GM23248 (cell line): ENCODE results near the gene CSNK1G1. TPM values are rescaled to one million over a fixed set of nuclear protein-coding genes. Genes with fewer than 3 reads are reported as not detected.

Source experiments
- DNase-seq: peaks from one replicate; pipeline ENCODE4 v3.0.0-alpha.2; 2015
- H2AFZ ChIP-seq: fragments of 200-600 bp; sonication (generic); 2 replicates; pipeline ENCODE4 v1.6.1; 2016; ENCODE audit warnings: antibody characterized with exemption
- H3F3A ChIP-seq: fragments of 200-600 bp; sonication (generic); 2 replicates; pipeline ENCODE4 v1.6.1; 2016; ENCODE audit warnings: mild to moderate bottlenecking, antibody characterized with exemption, mixed run types; ENCODE audit not compliant: insufficient read depth
- H3K27ac ChIP-seq: fragments of 200-600 bp; sonication (generic); 2 replicates; pipeline ENCODE4 v1.5.1; 2016; ENCODE audit warnings: mild to moderate bottlenecking
- H3K27me3 ChIP-seq: fragments of 200-600 bp; sonication (generic); replicated peaks from 2 replicates; pipeline ENCODE4 v1.6.1; 2016; ENCODE audit warnings: mild to moderate bottlenecking; ENCODE audit not compliant: insufficient read depth
- H3K36me3 ChIP-seq: fragments of 200-600 bp; sonication (generic); 2 replicates; pipeline ENCODE4 v1.6.1; 2016; ENCODE audit warnings: low read depth, mild to moderate bottlenecking
- H3K4me1 ChIP-seq: fragments of 200-600 bp; sonication (generic); 2 replicates; pipeline ENCODE4 v1.6.1; 2016; ENCODE audit warnings: mild to moderate bottlenecking; ENCODE audit not compliant: insufficient read depth
- H3K4me2 ChIP-seq: fragments of 200-600 bp; sonication (generic); one replicate; pipeline ENCODE4 v1.6.1; 2016; ENCODE audit warnings: mild to moderate bottlenecking; ENCODE audit not compliant: unreplicated experiment
- H3K4me3 ChIP-seq: fragments of 200-600 bp; sonication (generic); 2 replicates; pipeline ENCODE4 v1.5.1; 2016; ENCODE audit warnings: mild to moderate bottlenecking
- H3K79me2 ChIP-seq: fragments of 200-600 bp; sonication (generic); 2 replicates; pipeline ENCODE4 v1.6.1; 2016; ENCODE audit warnings: mild to moderate bottlenecking; ENCODE audit not compliant: insufficient read depth
- H3K9ac ChIP-seq: fragments of 200-600 bp; sonication (generic); 2 replicates; pipeline ENCODE4 v1.6.1; 2016; ENCODE audit warnings: mild to moderate bottlenecking
- H3K9me2 ChIP-seq: fragments of 200-600 bp; sonication (generic); 2 replicates; pipeline ENCODE4 v1.6.1; 2016; ENCODE audit warnings: mixed run types, mild to moderate bottlenecking, moderate library complexity; ENCODE audit not compliant: insufficient read depth
- H3K9me3 ChIP-seq: fragments of 200-600 bp; sonication (generic); one replicate; pipeline ENCODE4 v1.6.1; 2017; ENCODE audit warnings: low read depth
- H4K20me1 ChIP-seq: fragments of 200-600 bp; sonication (generic); 2 replicates; pipeline ENCODE4 v1.6.0; 2016; ENCODE audit not compliant: insufficient read depth
- EZH2 ChIP-seq: fragments of 200-600 bp; sonication (generic); IDR thresholded peaks from 2 replicates; pipeline ENCODE4 v1.6.1; 2018; ENCODE audit warnings: antibody characterized with exemption, mild to moderate bottlenecking; ENCODE audit not compliant: insufficient read depth, poor library complexity, severe bottlenecking
- EZH2phosphoT487 ChIP-seq: fragments of 200-600 bp; sonication (generic); IDR thresholded peaks from 2 replicates; pipeline ENCODE4 v1.6.1; 2018; ENCODE audit warnings: antibody characterized with exemption, moderate library complexity, mild to moderate bottlenecking, low read depth; ENCODE audit not compliant: insufficient read depth
- WGBS, 2 experiments: methylation state at CpG; one replicate each; pipeline ENCODE4 v1.1.6; 2015 to 2017; ENCODE audit warnings: low lambda C conversion rate in 2 of 2, low coverage in 1 of 2; ENCODE audit errors: missing lambda C conversion rate in 2 of 2; 5-methylcytosine and 5-hydroxymethylcytosine counted together
- in situ Hi-C: fragments of 300-500 bp; cut with MboI; formaldehyde crosslinking; loops from 2 replicates; pipeline ENCODE4 v1.15.0; 2020
- polyA plus RNA-seq: library from polyadenylated mRNA; unstranded; fragments of >200 nt; fragmentation: Nextera tagmentation; extraction: Ambion mirVana; gene quantifications from 2 replicates; pipeline ENCODE4 v1.2.1, GENCODE V29; 2016
- total RNA-seq: library from RNA; depleted of rRNA; stranded (reverse); fragments of >200 nt; shearing (Covaris generic); gene quantifications from 2 replicates; pipeline ENCODE4 v1.2.3, GENCODE V29; 2014

Gene CSNK1G1
- total and polyA plus RNA-seq, 2 experiments from 2014 or later = 14.8 to 17.1 TPM

DNA sequence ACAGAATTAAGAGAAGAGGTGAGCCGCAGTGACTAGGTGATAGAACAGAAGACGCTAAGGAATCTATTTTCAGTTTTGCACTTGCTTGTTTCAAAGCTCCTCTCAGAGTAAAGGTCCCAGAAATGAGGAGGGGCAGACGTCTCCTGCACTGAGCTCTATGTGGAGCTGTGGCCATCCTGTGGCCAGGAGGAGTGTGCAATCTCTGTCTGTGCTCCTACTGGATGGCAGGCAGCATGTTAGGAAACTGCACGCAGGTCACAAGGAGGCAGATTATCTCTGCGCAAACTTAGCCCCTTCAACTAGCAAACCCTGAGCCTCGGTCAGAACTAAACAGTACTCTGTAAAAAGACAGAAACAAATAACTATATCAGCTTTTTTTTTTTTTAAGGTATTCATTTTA, 162.0 kb downstream of the CSNK1G1 start:
- H3K9me3 ChIP-seq = no peaks in the 10 kb centered on the region
- no peak overlapping the region for H3K27ac ChIP-seq
- no peak overlapping the region for H2AFZ ChIP-seq
- no peak for DNase-seq
- H3K4me2 ChIP-seq = no peak overlapping the region
- H3F3A ChIP-seq = peaks cover 12% of the 10 kb centered on the region
- no peak overlapping the region for H3K4me3 ChIP-seq
- peaks cover 9% of the 10 kb centered on the region; the same call in 1 of the 2 replicates for H3K36me3 ChIP-seq
- H3K27me3 ChIP-seq = no peaks in the 10 kb centered on the region
- H3K4me1 ChIP-seq = peaks cover 8% of the 10 kb centered on the region
- WGBS, 2 experiments = 97 to 100% methylated on average over 6 of the region's 6 CpGs
- no peaks in the 10 kb centered on the region for H4K20me1 ChIP-seq
- no peak overlapping the region for H3K9ac ChIP-seq
- H3K9me2 ChIP-seq = no peaks in the 10 kb centered on the region
- in situ Hi-C loops = no loop called here
- no peak for TF ChIP-seq EZH2
- no peak for TF ChIP-seq EZH2phosphoT487
- no peaks in the 10 kb centered on the region for H3K79me2 ChIP-seq

DNA sequence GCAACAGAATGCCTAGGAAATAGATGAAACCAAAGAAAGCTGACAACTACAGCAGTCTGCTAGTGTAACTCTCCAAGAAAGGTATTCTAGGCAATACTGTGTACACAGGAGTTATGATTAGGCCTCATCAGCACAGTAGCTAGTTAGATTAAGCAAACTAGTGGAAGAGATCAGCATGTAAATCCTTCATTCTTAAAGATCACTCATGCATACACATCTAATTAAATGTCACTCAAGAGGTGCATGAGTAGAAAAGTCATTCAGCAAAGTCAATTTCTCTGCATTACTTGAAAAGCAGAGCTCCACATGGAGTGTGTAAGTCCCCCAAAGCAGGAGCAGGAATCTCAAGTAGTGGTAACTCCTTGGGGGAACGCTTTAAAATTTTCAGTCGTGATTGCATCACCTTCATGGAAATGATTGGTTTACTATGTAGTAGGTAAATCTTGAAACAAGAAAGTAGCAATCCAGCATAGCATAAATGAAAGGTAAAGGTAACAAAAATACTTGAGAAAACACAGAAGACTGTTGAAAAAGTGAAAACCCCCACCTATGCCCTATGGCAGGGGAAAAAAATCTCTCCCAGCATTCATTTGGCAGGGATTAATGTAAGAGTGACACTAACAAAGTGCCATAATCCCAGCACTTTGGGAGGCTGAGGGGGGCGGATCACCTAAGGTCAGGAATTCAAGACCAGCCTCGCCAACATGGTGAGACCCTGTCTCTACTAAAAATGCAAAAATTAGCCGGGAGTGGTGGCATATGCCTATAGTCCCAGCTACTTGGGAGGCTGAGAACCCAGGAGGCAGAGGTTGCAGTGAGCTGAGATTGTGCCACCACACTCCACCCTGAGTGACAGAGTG, 163.8 kb downstream of the CSNK1G1 start:
- Histone ChIP-seq H4K20me1 (no peaks in the 10 kb centered on the region), H3F3A (peaks cover 12% of the 10 kb centered on the region; the same call in 1 of the 2 replicates), H3K4me2 (no peak overlapping the region), H3K4me1 (peaks cover 1% of the 10 kb centered on the region), H3K4me3 (no peak overlapping the region), H3K36me3 (peaks cover 9% of the 10 kb centered on the region; the same call in 1 of the 2 replicates), H3K9me2 (no peaks in the 10 kb centered on the region), H3K9me3 (no peaks in the 10 kb centered on the region), H3K79me2 (no peaks in the 10 kb centered on the region), H2AFZ (no peak overlapping the region), H3K27ac (no peak overlapping the region), H3K27me3 (no peaks in the 10 kb centered on the region), H3K9ac (no peak overlapping the region)
- WGBS, 2 experiments = 91 to 96% methylated on average over 5 of the region's 5 CpGs
- no peak for TF ChIP-seq EZH2
- no peak for TF ChIP-seq EZH2phosphoT487
- DNase-seq = no peak
- in situ Hi-C loops = no loop called here

DNA sequence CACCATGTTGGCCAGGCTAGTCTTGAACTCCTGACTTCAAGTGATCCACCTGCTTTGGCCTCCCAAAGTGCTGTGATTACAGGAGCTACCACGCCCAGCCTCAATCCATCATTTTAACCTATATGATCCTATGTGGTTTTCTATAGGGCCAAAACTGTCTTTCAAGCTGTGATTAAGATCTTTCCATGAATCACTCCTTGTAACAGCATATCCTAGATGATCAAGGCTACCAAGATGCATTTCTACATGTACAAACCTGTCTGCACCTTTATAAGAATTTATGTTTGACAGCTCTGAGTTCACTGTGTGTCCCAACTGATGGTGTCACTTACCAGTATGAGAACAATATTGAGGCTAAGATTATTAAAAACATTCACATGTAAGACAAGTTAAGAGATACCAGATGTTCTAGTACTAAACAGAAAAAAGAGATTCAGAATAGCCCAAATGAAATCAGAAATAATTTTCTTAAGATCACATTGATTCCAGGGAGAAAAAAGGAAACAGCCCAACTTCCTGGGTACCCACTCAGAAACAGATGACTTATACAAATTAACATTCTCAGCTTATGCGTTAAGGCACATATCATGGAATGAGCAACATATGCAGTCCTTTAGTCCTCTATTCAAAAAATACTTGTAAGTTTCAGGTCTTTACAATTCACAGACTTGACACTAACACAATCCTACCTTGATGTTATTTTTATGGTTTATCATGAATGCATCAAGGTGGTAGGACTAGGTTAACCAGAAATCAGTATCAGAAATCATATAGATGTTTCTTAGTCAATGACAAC, 168.4 kb downstream of the CSNK1G1 start:
- H3K36me3 ChIP-seq = peaks cover 14% of the 10 kb centered on the region; the same call in 1 of the 2 replicates
- H3K4me3 ChIP-seq = no peak overlapping the region
- H4K20me1 ChIP-seq = no peaks in the 10 kb centered on the region
- H3F3A ChIP-seq = 0 out of 2 replicates have a peak, but pooled peaks cover 6% of the 10 kb centered on the region
- no peaks in the 10 kb centered on the region for H3K9me3 ChIP-seq
- no peak overlapping the region; the same call in 1 of the 2 replicates for H3K27ac ChIP-seq
- TF ChIP-seq EZH2 (no peak), EZH2phosphoT487 (no peak)
- no peak overlapping the region for H3K4me2 ChIP-seq
- H3K9ac ChIP-seq = no peak overlapping the region
- no peaks in the 10 kb centered on the region for H3K27me3 ChIP-seq
- H2AFZ ChIP-seq = no peak overlapping the region
- no peaks in the 10 kb centered on the region for H3K9me2 ChIP-seq
- in situ Hi-C loops = no loop called here
- peak; percentile 36 for DNase-seq
- H3K79me2 ChIP-seq = no peaks in the 10 kb centered on the region
- no peaks in the 10 kb centered on the region for H3K4me1 ChIP-seq
- WGBS, 2 experiments = 73 to 74% methylated on average over 2 of the region's 2 CpGs

DNA sequence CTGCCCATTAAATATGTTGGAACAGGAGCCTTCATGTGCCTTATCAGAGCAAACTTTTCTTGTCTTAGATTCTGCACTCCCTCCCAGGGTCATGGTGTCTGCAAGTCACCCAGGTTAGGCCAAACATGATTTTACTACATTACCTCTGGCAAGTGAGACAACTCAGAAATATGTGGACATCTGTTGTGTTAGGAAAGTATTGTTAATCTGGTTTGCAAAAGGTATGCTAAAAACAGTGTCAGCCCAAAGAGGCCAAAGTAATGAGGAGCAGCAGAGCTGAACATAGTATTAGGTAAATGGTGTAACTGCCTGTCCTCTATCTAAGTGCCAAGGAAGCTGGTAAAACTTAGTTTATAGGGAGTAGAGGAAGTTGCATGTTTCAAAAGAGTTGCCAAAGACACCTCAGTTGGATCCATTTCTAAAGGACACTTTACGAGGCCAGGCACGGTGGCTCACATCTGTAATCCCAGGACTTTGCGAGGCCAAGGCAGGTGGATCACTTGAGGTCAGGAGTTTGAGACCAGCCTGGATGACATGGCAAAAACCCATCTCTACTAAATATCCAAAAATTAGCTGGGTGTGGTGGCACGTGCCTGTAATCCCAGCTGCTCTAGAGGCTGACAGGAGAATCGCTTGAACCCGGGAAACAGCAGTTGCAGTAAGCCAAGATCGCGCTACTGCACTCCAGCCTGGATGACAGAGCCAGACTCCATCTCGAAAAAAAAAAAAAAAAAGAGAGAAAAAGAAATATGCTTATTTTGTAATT, 170.6 kb downstream of the CSNK1G1 start:
- no peak overlapping the region for H3K9ac ChIP-seq
- DNase-seq = no peak
- 88 to 92% methylated on average over 9 of the region's 9 CpGs for WGBS, 2 experiments
- H4K20me1 ChIP-seq = no peaks in the 10 kb centered on the region
- H3K9me2 ChIP-seq = no peaks in the 10 kb centered on the region
- no peaks in the 10 kb centered on the region for H3K27me3 ChIP-seq
- H3K9me3 ChIP-seq = no peaks in the 10 kb centered on the region
- no peaks in the 10 kb centered on the region for H3K79me2 ChIP-seq
- 0 out of 2 replicates have a peak, but pooled peaks cover 6% of the 10 kb centered on the region for H3F3A ChIP-seq
- H3K4me1 ChIP-seq = no peaks in the 10 kb centered on the region
- no peak for TF ChIP-seq EZH2phosphoT487
- TF ChIP-seq EZH2 = no peak
- in situ Hi-C loops = no loop called here
- H2AFZ ChIP-seq = no peak overlapping the region
- peaks cover 22% of the 10 kb centered on the region for H3K36me3 ChIP-seq
- H3K4me3 ChIP-seq = no peak overlapping the region
- H3K27ac ChIP-seq = no peak overlapping the region
- no peak overlapping the region for H3K4me2 ChIP-seq
